Panc1 (cell line): ENCODE data around the gene CNGA3. TPM values are rescaled to one million over a fixed set of nuclear protein-coding genes. Genes with fewer than 3 reads are reported as not detected.

Experiments
- ATAC-seq: fragments of 200-7000 bp; cut with Tn5 transposase; 2 replicates; pipeline ENCODE4 v1.9.1; 2020; ENCODE audit warnings: mild to moderate bottlenecking, moderate library complexity
- BruUV-seq: library from RNA; stranded (reverse); fragments of 400-500 nt; replicated peaks from 2 replicates; lab custom pipeline; 2021; lab: Mats Ljungman, UMichigan
- CTCF ChIA-PET: fragments of 300-600 bp; sonication (Branson Sonifier 250); formaldehyde crosslinking; loops from one replicate; lab custom pipeline; 2022; ENCODE audit warnings: antibody characterized with exemption; lab: Charles Lee
- POLR2A ChIA-PET: fragments of 300-600 bp; sonication (Branson Sonifier 250); formaldehyde crosslinking; loops from one replicate; lab custom pipeline; 2022; ENCODE audit warnings: antibody characterized with exemption; lab: Charles Lee
- DNase-seq: peaks from one replicate; pipeline ENCODE4 v3.0.0-alpha.2; 2010; ENCODE audit warnings: low read depth, low spot score
- H3K27ac ChIP-seq: 2 replicates; pipeline ENCODE4 v1.5.1; 2011; ENCODE audit warnings: mild to moderate bottlenecking, low read length, inconsistent platforms
- H3K27me3 ChIP-seq: fragments of 200-500 bp; sonication (Bioruptor generic); 2 replicates; pipeline ENCODE4 v1.6.0; 2014; ENCODE audit warnings: low read length, inconsistent platforms; ENCODE audit not compliant: control insufficient read depth, insufficient read depth
- H3K36me3 ChIP-seq: fragments of 200-500 bp; sonication (Bioruptor generic); 2 replicates; pipeline ENCODE4 v1.5.1; 2014; ENCODE audit warnings: inconsistent platforms, mild to moderate bottlenecking, low read length, moderate library complexity; ENCODE audit not compliant: control insufficient read depth, insufficient read depth
- H3K4me1 ChIP-seq: 2 replicates; pipeline ENCODE4 v1.5.1; 2011; ENCODE audit warnings: inconsistent platforms, mild to moderate bottlenecking, low read length, moderate library complexity; ENCODE audit not compliant: control insufficient read depth, insufficient read depth
- H3K4me3 ChIP-seq, 2 experiments: 2 replicates each; pipeline ENCODE4 v1.5.1; 2011 to 2012; ENCODE audit warnings: low read depth in 2 of 2, low read length in 2 of 2, mild to moderate bottlenecking in 2 of 2, inconsistent platforms in 1 of 2, moderate library complexity in 1 of 2
- H3K9me3 ChIP-seq: fragments of 200-500 bp; sonication (Bioruptor generic); 2 replicates; pipeline ENCODE4 v1.5.1; 2014; ENCODE audit warnings: low read depth, mild to moderate bottlenecking, inconsistent platforms, low read length, moderate library complexity; ENCODE audit not compliant: control insufficient read depth, insufficient read depth
- POLR2AphosphoS5 ChIP-seq: IDR thresholded peaks from 2 replicates; pipeline ENCODE4 v1.6.1; 2012; ENCODE audit warnings: mild to moderate bottlenecking, low read depth, low read length, moderate library complexity
- SIN3A ChIP-seq: IDR thresholded peaks from 2 replicates; pipeline ENCODE4 v1.6.1; 2012; ENCODE audit warnings: low read depth, mild to moderate bottlenecking, low read length, moderate library complexity, borderline replicate concordance; ENCODE audit not compliant: insufficient read depth
- TCF7L2 ChIP-seq: IDR thresholded peaks from 2 replicates; pipeline ENCODE4 v1.6.1; 2011; ENCODE audit warnings: mild to moderate bottlenecking, low read depth, low read length, inconsistent platforms
- in situ Hi-C: cut with HindIII; loops from 2 replicates; pipeline ENCODE4 v1.10.0; 2016; ENCODE audit warnings: low sequenced_read_pairs, low pct_unique_long_range_greater_than_20kb
- intact Hi-C: fragments of 100-400 bp; cut with micrococcal nuclease; formaldehyde crosslinking; loops from one replicate; pipeline ENCODE4 v1.10.0; 2022; ENCODE audit not compliant: unreplicated experiment
- total RNA-seq: library from RNA; stranded (reverse); gene quantifications from one replicate; pipeline ENCODE4 v1.2.1, GENCODE V29; 2021; ENCODE audit not compliant: unreplicated experiment
- TF ChIP-seq, protein P1 (sequence below): fragments of 450-650 bp; IDR thresholded peaks from 2 replicates; pipeline ENCODE4 v1.5.1; 2017; ENCODE audit warnings: mild to moderate bottlenecking
- TF ChIP-seq, protein P2 (sequence below), 2 experiments: IDR thresholded peaks; 2 replicates each; pipeline ENCODE4 v1.6.1; 2011 to 2012; ENCODE audit warnings: low read depth in 2 of 2, control low read depth in 1 of 2, low read length in 1 of 2, mild to moderate bottlenecking in 1 of 2, moderate library complexity in 1 of 2; ENCODE audit not compliant: insufficient read depth in 1 of 2

Gene CNGA3
- total RNA-seq, 1 experiment from 2014 or later, result not detected

DNA sequence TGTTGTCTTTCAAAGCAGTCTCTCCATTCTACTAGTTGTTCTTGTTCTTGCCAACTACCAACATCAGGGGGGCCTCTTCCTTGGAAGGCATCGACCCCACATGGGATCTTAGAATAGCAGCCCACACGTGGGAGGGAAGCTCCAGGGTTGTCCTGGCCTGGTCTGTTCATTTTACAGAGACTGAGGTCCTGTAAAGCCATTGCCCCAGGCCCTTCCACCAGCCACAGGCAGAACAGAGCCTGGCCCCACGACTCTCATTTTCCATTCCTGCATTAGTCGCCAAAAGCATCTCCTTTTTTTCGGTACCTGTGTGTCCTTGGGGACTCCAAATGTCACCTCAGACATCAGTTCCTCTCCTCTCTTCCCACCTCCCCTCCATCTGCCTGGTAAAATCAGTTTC, 28.0 kb downstream of the CNGA3 start:
- ChIA-PET CTCF (no interaction called here), POLR2A (no interaction called here)
- in situ Hi-C loops, result no loop called here
- Histone ChIP-seq H3K27ac (no peak overlapping the region), H3K4me3 (no peak overlapping the region), H3K27me3 (peaks cover 8% of the 10 kb centered on the region), H3K4me1 (no peaks in the 10 kb centered on the region), H3K36me3 (no peaks in the 10 kb centered on the region), H3K9me3 (no peaks in the 10 kb centered on the region)
- no peak for TF ChIP-seq SIN3A
- TF ChIP-seq TCF7L2, result no peak
- TF ChIP-seq, protein P1, sequence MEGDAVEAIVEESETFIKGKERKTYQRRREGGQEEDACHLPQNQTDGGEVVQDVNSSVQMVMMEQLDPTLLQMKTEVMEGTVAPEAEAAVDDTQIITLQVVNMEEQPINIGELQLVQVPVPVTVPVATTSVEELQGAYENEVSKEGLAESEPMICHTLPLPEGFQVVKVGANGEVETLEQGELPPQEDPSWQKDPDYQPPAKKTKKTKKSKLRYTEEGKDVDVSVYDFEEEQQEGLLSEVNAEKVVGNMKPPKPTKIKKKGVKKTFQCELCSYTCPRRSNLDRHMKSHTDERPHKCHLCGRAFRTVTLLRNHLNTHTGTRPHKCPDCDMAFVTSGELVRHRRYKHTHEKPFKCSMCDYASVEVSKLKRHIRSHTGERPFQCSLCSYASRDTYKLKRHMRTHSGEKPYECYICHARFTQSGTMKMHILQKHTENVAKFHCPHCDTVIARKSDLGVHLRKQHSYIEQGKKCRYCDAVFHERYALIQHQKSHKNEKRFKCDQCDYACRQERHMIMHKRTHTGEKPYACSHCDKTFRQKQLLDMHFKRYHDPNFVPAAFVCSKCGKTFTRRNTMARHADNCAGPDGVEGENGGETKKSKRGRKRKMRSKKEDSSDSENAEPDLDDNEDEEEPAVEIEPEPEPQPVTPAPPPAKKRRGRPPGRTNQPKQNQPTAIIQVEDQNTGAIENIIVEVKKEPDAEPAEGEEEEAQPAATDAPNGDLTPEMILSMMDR, result no peak
- TF ChIP-seq, protein P2, sequence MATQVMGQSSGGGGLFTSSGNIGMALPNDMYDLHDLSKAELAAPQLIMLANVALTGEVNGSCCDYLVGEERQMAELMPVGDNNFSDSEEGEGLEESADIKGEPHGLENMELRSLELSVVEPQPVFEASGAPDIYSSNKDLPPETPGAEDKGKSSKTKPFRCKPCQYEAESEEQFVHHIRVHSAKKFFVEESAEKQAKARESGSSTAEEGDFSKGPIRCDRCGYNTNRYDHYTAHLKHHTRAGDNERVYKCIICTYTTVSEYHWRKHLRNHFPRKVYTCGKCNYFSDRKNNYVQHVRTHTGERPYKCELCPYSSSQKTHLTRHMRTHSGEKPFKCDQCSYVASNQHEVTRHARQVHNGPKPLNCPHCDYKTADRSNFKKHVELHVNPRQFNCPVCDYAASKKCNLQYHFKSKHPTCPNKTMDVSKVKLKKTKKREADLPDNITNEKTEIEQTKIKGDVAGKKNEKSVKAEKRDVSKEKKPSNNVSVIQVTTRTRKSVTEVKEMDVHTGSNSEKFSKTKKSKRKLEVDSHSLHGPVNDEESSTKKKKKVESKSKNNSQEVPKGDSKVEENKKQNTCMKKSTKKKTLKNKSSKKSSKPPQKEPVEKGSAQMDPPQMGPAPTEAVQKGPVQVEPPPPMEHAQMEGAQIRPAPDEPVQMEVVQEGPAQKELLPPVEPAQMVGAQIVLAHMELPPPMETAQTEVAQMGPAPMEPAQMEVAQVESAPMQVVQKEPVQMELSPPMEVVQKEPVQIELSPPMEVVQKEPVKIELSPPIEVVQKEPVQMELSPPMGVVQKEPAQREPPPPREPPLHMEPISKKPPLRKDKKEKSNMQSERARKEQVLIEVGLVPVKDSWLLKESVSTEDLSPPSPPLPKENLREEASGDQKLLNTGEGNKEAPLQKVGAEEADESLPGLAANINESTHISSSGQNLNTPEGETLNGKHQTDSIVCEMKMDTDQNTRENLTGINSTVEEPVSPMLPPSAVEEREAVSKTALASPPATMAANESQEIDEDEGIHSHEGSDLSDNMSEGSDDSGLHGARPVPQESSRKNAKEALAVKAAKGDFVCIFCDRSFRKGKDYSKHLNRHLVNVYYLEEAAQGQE (IDR thresholded peaks at IDR 0.05; ENCODE audit: insufficient read depth in 1 of 2, low read depth in 2 of 2, low read length in 1 of 2), result no peak
- TF ChIP-seq POLR2AphosphoS5, result no peak
- DNase-seq (no peak), ATAC-seq (no peak)
- BruUV-seq, result no TSS peak
- intact Hi-C loops, result no loop called here

DNA sequence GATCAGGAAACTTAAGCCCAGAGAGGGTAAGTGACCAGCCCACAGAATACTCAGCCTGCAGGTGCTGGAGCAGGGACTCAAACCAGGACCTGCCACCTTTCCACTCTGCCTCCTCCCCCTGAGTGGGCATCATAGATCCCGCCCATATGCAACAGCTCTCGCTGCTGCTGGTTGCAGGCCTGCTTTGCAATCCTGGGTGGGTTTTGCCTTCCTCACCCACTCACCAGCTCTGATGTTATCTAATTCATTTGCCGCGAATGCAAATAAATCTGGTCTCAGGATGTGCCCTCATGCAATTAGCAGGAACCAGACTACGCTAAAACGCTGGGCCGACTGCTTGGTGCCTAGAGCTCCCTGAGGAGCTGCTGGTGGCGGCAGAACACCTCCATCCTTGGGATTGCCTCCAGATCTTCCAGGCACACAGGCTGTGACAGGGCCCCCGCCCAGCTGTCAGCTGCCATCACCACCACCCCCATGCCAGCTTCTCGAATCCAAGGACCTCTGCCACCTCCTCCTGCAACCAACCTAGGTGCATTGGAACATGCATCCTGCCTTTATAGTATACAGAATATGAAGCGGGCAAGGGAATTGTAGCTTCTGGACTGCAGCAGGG, 28.8 kb downstream of the CNGA3 start:
- in situ Hi-C loops, result no loop called here
- intact Hi-C loops, result no loop called here
- Histone ChIP-seq H3K27me3 (peaks cover 8% of the 10 kb centered on the region), H3K9me3 (no peaks in the 10 kb centered on the region), H3K4me1 (no peaks in the 10 kb centered on the region), H3K36me3 (no peaks in the 10 kb centered on the region), H3K4me3 (no peak overlapping the region), H3K27ac (no peak overlapping the region)
- CTCF ChIA-PET, result no interaction called here
- TF ChIP-seq POLR2AphosphoS5 (no peak), SIN3A (no peak), TCF7L2 (no peak)
- TF ChIP-seq, protein P1, result no peak
- TF ChIP-seq, protein P2 (IDR thresholded peaks at IDR 0.05; ENCODE audit: insufficient read depth in 1 of 2, low read depth in 2 of 2, low read length in 1 of 2), result no peak
- POLR2A ChIA-PET, result no interaction called here
- ATAC-seq, result no peak
- no TSS peak for BruUV-seq
- DNase-seq, result no peak
